Fibroblast of lung (primary cell): Measurements from ENCODE around the gene CNPPD1.

Source experiments
- EZH2 ChIP-seq: IDR thresholded peaks from 2 replicates; pipeline ENCODE4 v1.5.1; 2012; ENCODE audit warnings: low read length, control low read depth, mild to moderate bottlenecking; ENCODE audit errors: missing control alignments
- TF ChIP-seq, protein P1 (sequence below), 2 donors: IDR thresholded peaks in 1 of 2; conservative IDR thresholded peaks in 1 of 2; 1 replicate in 1 of 2; 2 replicates in 1 of 2; pipeline ENCODE4 v1.5.1; 2011 to 2012; ENCODE audit warnings: low read length in 2 of 2, control low read depth in 1 of 2, inconsistent platforms in 1 of 2, low read depth in 1 of 2, mild to moderate bottlenecking in 1 of 2

DNA sequence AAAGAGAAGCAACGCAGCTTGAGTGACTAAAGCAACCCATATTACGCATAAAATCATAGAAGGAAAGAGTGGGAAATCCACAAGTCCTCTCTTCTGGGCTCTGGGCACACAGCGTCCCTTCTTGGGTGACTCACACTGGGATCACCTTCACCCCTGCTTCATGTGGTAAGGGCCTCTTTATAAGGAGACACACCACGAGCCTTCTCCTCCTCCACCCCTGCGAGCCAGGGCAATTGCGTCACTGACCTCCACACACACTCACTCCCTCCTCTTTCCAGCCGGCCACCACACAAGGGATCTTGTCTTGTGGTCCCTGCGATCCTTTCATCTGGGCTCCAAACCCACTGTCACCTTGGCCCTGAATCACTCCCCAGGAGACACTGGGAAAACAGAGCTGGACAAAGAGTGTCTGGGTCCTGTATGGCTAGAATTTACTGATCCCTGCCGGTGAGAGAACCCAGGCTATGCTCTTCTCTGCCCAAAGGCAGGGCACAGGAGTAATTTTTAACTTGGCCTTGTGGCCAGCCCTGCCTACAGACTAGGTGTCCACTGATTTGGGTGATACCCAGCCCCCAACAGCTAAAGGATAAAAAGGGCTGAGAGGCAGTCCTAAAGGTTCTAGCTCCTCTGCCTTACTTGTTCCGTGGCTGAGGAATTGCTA, 51.4 kb downstream of the CNPPD1 start:
- TF ChIP-seq, protein P1, sequence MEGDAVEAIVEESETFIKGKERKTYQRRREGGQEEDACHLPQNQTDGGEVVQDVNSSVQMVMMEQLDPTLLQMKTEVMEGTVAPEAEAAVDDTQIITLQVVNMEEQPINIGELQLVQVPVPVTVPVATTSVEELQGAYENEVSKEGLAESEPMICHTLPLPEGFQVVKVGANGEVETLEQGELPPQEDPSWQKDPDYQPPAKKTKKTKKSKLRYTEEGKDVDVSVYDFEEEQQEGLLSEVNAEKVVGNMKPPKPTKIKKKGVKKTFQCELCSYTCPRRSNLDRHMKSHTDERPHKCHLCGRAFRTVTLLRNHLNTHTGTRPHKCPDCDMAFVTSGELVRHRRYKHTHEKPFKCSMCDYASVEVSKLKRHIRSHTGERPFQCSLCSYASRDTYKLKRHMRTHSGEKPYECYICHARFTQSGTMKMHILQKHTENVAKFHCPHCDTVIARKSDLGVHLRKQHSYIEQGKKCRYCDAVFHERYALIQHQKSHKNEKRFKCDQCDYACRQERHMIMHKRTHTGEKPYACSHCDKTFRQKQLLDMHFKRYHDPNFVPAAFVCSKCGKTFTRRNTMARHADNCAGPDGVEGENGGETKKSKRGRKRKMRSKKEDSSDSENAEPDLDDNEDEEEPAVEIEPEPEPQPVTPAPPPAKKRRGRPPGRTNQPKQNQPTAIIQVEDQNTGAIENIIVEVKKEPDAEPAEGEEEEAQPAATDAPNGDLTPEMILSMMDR (conservative IDR thresholded peaks at IDR 0.05 in 1 of 2, IDR thresholded peaks at IDR 0.05 in 1 of 2; ENCODE audit: low read depth in 1 of 2, low read length in 2 of 2): no peak
- no peak for TF ChIP-seq EZH2
